NCI-H187 (cell line): Measurements from ENCODE around the gene ALDH7A1.
"Not testable (repeated sequence)": the region's sequence is repeated elsewhere in the genome, so short reads cannot be mapped to it uniquely, and the experiment has no call there.

Experiments
- DNase-seq, 2 experiments: peaks; one replicate each; lab custom pipeline; 2025; lab: John Stamatoyannopoulos, UW

Gene ALDH7A1

DNA sequence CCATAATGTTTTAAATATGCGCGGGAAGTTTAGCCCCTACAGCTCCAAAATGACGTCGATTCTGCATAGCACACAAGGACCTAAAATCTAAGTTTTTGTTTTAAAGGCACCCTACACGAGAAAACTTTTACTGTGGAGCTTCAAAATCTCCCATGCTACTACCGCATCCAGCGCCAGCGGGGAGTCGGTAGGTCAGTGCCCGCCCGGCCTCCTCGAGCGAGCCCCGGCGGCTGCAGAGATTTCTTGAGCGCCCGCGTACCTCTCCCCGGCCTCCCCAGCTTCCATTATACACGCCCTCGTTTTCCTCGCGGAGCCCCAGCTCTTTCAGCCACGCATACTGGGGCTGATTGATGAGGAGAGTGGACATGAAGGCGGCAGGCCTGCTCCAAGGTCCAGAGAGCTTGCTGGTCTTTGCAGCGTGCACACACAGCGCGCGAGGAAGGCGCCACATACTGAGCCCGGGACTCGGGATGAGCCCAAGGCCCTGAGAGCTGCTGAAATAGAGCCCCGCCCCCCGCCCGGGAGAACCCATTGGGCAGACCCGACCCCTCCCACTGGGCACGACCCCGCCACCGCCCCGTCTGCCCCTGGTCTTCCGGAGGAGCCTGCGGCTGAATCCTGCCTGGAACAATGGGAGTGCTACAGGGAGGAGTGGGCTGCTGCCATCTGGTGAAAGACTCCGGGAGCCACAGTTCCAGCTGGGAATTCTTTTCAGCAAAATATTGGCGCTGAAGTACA lies at the start of gene ALDH7A1:
TSS of gene ALDH7A1 (minus strand) at position 472 of the 738 bp plus-strand sequence. CDS start at position 451, 21 bp downstream.
- peak; percentile 60 to 92 for DNase-seq

DNA sequence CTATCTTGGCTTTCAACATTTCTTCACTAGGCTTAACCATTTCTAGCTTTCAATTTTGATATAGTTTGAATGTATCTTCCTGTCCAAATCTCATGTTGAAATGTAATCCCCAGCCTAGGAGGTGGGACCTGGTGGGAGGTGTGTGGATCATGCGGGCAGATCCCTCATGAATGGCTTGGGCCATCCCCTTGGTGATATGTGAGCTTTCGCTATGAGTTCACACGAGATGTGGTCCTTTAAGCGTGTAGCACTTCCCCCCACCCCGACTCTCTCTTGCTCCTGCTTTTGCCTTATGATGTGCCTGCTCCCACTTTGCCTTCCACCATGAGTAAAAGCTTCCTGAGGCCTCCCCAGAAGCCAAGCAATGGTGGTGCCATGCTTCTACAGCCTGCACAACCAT lies 46.4 kb upstream of the ALDH7A1 start:
- no peak for DNase-seq

DNA sequence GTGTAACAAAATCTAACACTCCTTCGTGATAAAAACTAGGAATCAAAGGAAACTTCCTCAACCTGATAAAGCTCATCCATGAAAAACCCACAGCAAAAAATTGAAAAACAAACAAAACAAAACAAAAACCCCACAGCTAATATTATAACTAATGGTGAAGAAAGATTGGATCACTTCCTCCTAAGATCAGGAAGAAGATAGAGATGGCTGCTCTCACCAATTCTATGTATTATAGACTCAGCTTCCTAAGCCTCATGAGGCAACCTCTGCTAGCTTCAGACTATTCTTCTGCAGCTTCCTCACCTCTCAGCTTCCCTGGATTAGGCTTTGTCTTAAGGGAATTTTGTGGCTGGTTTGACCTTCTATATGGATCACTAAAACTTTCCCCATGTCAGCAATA lies 45.8 kb upstream of the ALDH7A1 start:
- DNase-seq, result no peak

DNA sequence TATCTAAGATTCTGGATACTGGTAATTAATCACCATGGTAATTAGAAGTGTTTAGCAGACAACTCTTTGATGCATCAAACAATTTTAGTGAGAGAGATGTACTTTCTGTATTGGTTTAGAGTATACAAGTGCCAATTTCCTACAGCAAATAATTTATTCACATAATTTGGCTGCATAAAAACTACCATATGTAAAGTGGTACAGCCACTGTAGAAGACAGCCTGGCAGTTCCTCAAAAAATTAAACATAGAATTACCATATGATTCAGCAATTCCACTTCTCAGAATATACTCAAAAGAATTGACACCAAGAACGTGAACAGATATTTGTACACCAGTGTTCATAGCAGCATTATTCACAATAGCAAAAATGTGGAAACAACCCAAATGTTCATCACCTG lies 41.9 kb upstream of the ALDH7A1 start:
- no peak for DNase-seq

DNA sequence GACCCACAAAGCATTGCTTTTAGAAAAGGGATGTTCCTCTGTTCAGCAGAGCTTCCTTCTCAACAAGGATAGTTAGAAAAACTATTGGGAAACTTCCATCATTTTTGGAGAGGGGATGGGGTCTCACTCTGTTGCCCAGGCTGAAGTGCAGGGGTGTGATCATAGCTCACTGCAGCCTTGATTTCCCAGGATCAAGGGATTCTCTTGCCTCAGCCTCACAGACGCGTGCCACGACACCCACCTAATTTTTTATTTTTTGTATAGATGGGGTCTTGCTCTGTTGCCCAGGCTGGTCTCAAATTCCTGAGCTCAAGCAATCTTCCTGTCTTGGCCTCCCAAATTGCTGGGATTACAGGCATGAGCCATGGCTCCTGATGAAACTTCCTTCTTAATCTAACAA lies 40.6 kb upstream of the ALDH7A1 start:
- DNase-seq, result no peak

DNA sequence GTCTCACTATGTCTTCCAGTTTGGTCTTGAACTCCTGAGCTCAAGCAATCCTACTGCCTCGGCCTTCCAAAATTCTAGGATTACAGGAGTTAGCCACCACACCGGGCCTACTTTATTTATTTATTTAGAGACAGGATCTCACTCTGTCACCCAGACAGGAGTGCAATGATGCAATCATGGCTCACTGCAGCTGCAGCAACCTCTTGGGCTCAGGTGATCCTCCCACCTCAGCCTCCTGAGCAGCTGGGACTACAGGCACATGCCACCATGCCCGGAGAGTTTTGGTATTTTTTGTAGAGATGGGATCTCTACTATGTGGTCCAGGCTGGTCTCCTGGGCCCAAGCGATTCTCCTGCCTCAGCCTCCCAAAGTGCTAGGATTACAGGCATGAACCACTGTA lies 38.5 kb upstream of the ALDH7A1 start:
- DNase-seq, result no peak

DNA sequence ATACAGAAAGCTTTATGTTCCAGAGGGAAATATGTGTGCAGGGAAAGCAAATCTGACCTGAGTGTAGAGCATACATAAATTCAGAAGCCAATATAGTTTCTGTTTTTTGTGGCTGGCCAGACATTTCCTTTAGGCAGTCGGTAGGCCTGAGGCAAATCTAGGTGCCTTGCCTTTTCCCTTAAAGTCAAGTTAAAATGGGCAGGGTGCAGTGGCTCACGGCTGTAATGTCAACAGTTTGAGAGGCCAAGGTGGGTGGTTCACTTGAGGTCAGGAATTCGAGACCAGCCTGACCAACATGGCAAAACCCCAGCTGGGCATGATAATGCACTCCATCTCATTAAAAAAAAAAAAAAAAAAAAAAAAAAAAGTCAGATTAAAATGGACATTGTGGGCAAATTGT lies 36.9 kb upstream of the ALDH7A1 start:
- no peak for DNase-seq

DNA sequence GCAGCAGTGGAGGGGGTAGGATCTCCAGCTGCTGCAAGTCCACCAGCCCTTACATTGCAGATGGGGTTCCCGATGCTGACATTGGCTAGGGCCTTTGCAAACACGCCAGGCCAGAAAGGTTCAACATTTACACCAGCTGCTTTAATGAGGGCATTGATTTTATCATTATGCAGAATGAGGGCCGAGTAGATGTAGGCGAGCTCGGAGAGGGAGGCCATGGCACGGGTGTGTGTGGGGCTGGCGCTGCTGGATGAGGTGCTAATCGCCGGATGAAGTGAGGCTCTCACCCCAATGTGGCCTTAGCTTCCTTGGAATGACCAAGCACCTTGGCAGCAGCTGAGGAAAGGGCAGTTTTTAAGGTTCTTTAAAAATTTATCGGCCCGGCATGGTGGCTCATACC lies 33.1 kb upstream of the ALDH7A1 start:
- DNase-seq, result no peak

DNA sequence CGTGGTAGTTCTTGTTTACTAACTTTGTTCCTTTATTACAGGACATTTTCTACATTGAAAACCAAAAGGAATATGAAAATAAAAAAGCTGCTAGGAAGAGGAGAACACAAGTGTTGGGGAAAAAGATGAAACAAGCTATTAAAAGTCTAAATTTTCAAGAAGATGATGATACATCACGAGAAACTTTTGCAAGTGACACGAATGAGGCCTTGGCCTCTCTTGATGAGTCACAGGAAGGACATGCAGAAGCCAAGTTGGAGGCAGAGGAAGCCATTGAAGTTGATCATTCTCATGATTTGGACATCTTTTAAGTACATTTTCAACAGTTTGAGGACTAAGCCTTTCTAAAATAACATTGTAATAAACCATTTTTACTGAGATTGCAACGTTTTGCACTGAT lies 29.5 kb upstream of the ALDH7A1 start:
- no peak for DNase-seq

DNA sequence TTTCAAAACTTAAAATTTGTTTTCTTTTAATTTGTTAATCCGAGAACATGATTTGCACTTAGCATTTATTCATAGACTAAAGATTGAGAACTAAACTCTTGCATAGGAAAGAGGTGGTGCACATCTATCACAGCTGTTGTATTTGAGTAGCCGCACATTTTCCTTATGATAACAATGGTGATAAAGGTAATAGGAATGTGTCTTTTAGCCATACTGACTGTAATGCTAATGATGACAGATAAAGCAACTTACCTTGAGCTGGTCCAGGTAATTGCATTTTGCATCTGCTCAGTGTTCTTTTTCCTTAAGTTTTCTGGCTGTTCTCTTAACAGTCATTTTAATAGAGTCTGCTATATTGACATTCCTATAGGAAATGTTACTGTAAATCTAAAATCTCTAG lies 24.8 kb upstream of the ALDH7A1 start:
- DNase-seq, result no peak

DNA sequence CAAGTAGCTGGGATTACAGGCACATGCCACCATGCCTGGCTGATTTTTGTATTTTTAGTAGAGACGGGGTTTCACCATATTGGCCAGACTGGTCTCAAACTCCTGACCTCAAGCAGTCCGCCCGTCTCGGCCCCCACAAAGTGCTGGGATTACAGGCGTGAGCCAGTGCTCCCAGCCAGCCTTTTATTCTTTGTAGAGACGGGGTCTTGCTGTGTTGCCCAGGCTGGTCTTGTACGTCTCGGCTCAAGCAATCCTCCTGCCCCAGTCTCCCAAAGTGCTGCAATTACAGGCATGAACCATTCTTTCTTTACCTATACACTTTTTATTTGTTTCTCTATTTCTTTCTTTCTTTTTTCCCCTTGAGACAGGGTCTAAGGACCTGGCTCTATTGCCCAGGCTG lies 22.6 kb upstream of the ALDH7A1 start:
- not testable (repeated sequence) for DNase-seq

DNA sequence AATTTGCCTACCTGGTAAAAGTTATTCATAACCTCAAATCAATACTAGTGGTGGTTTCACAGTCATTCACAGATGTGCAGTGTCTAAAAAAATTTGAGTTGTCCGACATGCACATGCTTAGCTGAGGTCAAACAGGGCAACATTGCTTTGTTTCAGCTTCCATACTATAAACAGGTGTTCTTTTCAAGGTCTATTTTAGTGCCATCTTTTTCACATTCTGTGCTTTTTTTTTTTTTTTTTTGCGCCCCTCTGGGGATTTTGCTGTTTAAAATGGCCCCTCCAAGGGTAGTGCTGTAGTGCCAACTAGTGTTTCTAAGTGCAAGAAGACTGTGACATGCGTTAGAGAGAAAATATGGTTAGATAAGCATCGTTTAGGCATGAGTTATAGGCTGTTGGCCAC lies 20.3 kb upstream of the ALDH7A1 start:
- no peak for DNase-seq

DNA sequence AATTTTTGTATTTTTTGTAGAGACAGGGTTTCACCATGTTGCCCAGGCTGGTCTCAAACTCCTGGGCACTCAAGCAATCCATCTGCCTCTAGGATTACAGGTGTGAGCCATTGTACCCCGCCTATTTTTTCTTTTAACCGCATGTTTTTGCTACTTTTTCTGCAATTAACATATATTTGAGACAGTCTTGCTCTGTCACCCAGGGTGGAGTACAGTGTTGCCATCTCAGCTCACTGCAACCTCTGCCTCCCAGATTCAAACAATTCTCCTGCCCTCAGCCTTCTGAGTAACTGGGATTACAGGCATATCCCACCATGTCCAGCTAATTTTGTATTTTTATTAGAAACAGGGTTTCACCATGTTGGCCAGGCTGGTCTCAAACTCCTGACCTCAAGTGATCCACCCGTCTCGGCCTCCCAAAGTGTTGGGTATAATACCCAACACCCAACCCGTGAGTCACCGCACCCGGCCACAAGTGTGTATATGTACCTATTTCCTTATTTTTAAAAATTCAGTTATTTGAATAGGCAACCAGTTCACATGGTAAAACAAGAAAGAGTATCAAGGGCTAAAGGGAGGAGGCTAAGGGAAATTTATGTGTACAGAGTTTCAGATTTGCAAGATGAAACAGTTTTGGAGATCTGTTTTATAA lies 19.0 kb upstream of the ALDH7A1 start:
- DNase-seq, result no peak

DNA sequence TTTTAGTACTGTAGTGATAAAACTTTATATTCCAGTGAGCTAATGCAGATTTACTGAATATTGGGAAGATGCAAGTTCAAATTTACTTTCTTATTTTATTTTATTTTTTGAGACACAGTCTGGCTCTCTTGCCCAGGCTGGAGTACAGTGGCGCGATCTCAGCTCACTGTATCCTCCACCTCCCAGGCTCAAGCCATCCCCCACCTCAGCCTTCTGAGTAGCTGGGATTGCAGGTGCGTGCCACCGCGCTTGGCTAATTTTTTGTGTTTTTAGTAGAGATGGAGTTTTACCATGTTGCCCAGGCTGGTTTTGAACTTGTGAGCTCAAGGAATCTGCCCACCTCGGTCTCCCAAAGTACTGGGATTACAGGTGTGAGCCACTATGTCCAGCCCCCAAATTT lies 15.6 kb upstream of the ALDH7A1 start:
- no peak for DNase-seq

DNA sequence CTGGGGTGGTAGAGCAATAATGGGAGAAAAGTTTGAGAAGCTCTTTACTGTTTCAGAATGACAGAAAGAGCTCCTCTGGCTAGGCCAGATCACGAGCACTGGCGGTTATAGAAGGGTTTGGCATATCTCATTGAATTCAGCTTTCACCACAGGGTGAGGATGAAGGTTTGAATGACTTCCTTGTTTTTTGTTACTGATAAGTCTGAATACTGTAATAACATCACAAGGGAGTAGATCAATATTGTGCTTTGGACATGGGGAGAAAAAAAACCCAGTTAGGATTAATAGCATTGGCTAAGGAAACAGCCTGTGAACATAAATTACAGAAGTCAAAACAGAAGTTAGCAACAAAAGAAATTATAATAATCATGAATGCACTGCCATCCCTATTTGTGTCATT lies 15.1 kb upstream of the ALDH7A1 start:
- no peak for DNase-seq

DNA sequence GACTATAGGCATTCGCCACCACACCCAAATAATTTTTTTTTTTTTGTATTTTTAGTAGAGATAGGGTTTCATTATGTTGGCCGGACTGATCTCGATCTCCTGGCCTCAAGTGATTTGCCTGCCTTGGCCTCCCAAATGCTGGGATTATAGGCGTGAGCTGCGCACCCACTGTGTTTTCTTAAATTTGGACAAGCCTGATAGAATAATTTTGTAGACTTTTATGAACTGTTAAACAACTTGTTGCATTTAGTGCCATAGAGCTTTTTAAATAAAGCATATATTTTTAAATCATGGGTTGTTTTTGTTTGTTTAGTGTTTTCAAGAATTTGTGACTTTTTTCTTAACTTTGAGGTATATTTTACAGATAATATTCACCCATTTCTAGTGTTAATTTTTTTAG lies 10.5 kb upstream of the ALDH7A1 start:
- no peak for DNase-seq

DNA sequence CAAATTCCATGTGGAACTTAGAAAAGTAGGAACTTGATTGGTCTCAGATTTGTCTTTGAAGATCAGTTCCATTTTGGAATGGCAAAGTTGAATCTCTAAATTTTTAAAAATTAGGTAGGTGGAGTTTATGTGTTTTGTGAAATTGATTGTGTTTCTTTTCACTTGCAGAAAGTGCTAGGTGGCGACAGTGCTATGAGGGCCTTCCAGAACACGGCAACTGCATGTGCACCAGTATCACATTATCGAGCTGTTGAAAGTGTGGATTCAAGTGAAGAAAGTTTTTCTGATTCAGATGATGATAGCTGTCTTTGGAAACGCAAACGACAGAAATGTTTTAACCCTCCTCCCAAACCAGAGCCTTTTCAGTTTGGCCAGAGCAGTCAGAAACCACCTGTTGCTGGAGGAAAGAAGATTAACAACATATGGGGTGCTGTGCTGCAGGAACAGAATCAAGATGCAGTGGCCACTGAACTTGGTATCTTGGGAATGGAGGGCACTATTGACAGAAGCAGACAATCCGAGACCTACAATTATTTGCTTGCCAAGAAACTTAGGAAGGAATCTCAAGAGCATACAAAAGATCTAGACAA lies 8.5 kb upstream of the ALDH7A1 start:
- no peak for DNase-seq

DNA sequence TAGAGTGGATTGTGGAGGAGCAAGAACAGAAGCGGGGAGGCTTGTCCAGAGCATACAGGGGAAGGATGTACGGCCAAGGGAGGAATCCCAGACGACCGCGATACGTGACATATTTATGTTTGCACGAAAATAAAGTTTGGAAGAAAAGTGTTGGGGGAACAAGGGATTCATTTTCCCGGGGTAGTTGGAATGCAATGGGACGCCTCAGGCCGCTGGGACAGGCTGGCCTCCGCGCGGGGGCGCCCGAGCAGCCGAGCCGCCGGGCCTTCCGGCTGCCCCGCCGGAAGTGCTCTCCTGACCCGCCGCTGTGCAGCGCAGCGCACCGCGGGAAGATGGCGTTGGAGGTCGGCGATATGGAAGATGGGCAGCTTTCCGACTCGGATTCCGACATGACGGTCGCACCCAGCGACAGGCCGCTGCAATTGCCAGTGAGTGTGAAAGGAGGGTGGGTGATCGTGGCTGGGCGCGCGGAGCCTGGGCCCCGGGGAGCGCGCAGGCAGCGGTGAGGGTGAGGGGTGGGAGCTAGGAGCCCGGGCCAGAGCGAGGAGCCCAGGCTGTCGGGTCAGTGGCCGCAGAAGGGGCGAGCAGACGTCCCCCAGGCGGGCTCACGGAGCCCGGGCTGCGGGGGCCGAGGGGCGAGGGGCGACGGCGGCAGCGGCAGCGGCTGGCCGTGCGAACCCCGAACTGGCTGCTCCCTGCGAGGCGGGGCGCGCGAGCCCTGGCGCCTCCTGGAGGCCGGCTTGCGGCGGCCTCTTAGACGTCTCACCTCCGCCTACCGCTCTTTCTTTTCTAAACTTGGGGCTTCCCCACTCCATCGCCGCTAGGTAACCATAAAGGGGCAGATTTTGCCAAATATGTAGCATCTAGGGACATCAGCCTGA lies 5.9 kb upstream of the ALDH7A1 start, which contains the start of gene PHAX:
TSS of gene PHAX (plus strand) at position 317 of the 881 bp plus-strand sequence. CDS start at position 333, 16 bp downstream.
- peak; percentile 50 to 55 for DNase-seq

DNA sequence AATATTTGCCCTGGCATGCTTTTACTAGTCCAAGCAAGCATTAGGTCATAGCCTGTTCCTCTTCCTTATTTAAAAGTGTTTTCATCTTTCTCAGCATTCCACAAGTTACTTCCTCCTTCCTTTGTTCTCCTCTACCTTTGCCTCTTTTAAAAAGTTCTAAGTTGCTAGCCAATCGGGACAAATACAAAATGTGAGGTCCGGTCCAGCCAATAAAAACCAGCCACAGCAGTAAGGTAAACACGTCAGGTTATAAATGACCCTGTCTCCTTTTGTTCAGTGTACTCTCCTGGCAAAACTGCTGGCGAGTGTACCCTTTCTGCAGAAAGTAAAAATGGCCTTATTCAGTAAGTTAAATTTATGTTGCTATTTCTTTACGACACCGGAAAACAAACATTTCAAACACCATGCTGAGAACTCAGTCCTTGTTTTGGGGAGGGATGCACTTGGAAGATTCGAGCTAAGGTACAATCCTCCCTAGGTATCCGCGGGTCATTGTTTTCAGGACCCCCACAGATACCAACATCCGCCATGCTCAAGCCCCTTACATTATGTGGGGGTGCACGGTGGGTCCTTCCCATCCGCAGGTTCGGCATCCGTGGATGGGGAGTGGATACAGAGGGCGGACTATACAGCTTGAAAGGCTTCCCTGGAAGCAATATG lies 5.1 kb upstream of the ALDH7A1 start:
- not testable (repeated sequence) for DNase-seq

DNA sequence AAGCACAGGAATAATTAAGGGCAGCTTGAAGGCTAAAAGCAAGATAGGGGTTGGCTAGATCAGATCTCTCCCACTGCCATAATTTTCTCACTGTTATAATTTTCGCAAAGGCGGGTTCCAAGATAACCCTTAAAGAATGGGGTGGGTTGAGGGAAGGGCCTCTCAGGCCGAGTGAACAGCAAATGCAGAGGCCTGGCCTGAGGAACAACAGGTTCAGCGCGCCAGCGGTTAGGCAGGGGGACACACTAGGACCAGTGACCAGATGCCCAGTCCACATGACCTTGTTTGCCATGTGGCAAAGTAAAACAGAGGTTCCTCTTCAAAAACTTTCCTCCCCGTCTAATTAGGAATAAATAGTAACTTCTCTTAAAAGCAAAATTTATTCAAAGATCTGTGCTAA lies 4.5 kb upstream of the ALDH7A1 start:
- no peak for DNase-seq

DNA sequence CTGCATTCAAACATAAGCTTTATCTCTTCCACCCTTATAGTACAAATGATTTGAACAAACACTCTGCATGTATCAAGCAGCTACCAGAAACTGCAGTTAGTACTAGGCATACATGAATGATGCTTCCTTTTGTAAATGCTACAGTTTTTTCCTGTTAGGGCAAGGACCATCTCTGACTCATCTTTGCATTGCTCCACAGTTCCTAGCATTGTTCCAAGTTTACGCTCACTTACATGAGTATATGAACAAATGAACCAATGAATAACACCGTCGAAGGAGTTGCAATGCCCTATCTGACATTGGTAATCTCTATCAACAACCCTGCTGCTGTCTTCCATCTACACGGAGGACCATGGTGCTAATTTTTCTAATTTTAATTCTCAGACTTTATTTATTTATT lies 2.1 kb upstream of the ALDH7A1 start:
- DNase-seq, result no peak
